NCI-H187 treated with DMSO at 0.1 percent for 48 hours (cell line): ENCODE data around the gene TMEM95.
"Not testable (repeated sequence)": the region's sequence is repeated elsewhere in the genome, so short reads cannot be mapped to it uniquely, and the experiment has no call there.

Experiments
- DNase-seq: peaks from one replicate; lab custom pipeline; 2025; lab: John Stamatoyannopoulos, UW

Gene TMEM95

GRCh38 chr17:7323731-7324437, 31.1 kb upstream of the TMEM95 start:
- DNase-seq, result no peak

GRCh38 chr17:7324438-7324779, 30.5 kb upstream of the TMEM95 start:
- DNase-seq, result no peak

DNA sequence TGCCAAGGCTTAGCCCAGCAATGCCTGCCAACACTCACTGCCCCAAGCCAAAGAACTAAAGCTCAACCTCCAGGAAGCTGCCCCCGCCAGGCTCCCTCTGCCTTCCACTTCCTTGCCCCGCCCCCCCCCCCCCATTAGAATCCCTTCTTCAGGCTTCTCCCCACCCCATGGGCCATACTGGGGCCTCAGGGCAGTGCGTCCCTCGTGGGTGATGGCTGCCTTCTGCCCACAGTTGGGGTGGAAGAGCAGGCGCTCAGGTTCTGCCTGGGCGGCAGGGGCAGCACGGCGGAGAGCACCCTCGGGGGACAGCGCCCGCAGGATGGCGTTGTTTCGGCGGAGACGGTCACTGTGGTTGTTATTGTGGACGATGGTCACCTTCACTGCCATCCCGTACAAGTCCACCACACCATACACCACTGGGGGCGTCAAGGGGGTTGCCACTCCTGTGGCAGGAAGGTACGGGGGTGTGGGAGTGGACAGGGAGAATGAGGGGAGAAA, 29.9 kb upstream of the TMEM95 start:
- no peak for DNase-seq

DNA sequence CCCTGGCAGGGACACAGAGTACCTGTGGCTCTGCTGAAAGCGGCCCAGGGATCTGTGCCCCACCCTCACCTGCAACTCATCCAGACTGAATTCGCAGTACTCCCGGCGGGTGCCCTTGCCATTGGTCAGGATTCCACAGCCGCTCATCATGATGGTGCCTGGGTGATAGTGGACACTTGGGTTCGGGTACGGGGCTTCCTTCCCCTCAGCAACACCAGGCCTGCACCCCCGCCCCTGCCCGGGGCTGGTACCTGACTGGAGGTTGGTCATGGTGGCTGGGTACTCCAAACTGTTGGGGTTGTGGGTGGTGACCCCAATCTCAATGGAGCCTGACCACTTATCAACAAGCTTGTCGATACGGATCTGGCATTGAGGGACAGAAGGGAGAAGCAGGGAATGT, 28.8 kb upstream of the TMEM95 start:
- DNase-seq, result no peak

GRCh38 chr17:7327056-7327455, 27.9 kb upstream of the TMEM95 start:
- no peak for DNase-seq

GRCh38 chr17:7327501-7327900, 27.5 kb upstream of the TMEM95 start:
- no peak for DNase-seq

DNA sequence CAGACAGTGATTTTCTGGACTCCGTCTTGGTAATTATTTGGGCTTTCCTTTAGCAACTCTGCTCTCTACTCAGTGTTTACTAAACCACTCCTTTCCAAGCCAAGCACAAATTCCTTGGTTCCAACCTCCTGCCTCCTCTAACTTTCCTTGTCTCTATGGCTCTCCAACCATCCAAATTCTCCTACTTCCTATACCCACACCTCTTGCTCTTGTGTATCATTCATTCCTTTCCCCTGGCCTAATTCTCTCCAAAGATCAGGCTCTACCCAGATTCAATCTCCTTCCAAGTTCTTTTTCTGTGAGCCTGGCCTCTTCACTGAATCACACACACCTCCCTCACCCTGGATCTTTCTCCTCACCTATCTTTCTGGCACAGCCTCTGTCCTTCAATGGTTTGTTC, 26.9 kb upstream of the TMEM95 start:
- no peak for DNase-seq

GRCh38 chr17:7328840-7329373, 26.0 kb upstream of the TMEM95 start, which contains the start of gene NEURL4:
NEURL4 (minus strand) TSS chr17:7329335; CDS start chr17:7329312, 23 bp downstream.
- DNase-seq, result no peak

DNA sequence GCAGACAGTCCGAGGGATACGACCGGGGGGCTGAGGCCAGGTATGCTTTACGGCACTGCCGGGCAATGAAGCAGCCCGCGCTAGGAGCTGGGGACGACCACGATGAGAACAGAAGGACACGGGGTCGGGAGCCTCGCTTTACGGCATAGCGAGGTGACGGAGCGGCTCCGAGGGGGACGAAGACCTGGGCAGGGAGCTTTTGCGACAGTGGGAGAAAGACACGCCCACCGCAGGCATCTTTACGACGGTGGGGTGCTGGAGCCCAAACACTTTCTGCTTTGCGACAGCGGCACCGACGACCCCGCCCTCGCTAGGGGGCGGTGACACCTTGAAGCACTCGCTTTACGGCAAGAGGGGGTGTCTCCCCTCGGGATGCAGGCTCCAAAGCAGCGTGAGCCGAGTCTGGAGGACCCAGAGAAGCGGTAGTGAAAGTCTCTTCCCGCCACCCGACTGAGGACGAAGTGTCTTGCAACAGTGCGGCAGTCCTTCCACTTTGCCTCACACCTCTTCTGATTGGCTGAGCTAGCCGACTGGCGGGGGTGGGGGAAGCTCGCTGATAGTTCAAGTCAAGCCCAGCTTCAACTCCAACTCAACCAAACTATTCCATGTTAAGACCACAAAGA, 25.5 kb upstream of the TMEM95 start:
- DNase-seq, result peak; percentile 74

GRCh38 chr17:7329997-7330637, 24.8 kb upstream of the TMEM95 start:
- DNase-seq, result no peak

GRCh38 chr17:7330638-7331015, 24.3 kb upstream of the TMEM95 start:
- no peak for DNase-seq

GRCh38 chr17:7332111-7332510, 22.8 kb upstream of the TMEM95 start:
- DNase-seq, result no peak

DNA sequence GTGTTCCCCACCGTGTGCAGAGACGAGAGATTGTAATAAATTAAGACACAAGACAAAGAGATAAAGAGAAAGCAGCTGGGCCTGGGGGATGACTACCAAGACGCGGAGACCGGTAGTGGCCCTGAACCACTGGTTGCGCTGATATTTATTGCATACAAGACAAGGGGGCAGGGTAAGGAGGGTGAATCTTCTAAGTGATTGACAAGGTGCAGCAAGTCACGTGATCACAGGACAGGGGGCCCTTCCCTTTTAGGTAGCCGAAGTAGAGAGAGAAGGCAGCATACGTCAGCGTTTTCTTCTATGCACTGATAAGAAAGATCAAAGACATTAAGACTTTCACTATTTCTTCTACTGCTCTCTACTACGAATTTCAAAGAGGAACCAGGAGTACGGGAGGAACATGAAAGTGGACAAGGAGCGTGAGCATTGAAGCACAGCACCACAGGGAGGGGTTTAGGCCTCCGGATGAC, 22.3 kb upstream of the TMEM95 start:
- DNase-seq, result not testable (repeated sequence)

- no peak for DNase-seq
These were observed 19.9 kb upstream of the TMEM95 start for GRCh38 chr17:7334938-7335538.

DNA sequence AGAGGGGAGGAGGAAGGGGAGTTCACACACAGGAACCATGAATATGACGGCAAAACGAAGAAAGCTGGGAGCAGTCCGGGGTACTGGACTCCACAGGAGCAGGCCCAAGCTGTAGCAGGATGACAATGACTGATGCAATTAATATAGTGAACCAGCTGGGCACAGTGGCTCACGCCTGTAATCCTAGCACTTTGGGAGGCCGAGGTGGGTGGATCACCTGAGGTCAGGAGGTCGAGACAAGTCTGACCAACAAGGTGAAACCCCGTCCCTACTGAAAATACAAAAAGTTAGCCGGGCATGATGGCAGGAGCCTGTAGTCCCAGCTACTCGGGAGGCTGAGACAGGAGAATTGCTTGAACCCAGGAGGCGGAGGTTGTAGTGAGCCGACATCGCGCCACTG, 19.2 kb upstream of the TMEM95 start:
- DNase-seq, result not testable (repeated sequence)

- DNase-seq, result no peak
These were observed 18.4 kb upstream of the TMEM95 start, which contains the start of gene ACAP1 for GRCh38 chr17:7336240-7337175. ACAP1 (plus strand) TSS chr17:7336529; CDS start chr17:7336735, 206 bp downstream.

DNA sequence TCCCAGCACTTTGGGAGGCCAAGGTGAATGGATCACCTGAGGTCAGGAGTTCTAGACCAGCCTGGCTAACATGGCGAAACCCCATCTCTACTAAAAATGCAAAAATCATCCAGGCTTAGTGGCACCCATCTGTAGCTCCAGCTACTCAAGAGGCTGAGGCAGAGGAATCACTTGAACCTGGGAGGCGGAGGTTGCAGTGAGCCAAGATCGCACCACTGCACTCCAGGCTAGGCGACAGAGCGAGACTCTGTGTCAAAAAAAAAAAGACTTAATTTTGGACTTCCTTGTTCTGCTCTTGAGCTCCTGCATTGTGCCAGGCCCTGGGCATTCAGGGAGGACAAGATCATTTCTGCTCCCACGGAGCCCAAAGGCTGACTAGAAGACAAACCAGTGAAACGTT, 17.4 kb upstream of the TMEM95 start:
- not testable (repeated sequence) for DNase-seq

DNA sequence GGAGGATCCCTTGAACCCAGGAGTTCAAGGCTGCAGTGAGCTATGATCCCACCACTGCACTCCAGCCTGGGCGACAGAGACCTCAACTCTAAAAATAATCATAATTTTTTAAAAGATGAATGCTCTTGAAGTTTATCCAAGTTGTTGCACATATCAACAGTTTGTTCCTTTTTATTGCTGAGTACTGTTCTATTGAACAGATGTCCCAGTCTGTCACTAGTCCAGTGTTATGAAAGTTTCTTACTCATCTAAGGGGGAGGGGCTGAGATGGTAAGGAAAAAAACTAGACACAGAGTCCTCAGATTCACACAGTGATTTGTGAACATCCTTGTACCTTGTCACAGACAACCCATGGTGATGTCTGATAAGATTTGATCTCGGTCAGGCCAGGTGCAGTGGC, 14.8 kb upstream of the TMEM95 start:
- DNase-seq, result no peak

DNA sequence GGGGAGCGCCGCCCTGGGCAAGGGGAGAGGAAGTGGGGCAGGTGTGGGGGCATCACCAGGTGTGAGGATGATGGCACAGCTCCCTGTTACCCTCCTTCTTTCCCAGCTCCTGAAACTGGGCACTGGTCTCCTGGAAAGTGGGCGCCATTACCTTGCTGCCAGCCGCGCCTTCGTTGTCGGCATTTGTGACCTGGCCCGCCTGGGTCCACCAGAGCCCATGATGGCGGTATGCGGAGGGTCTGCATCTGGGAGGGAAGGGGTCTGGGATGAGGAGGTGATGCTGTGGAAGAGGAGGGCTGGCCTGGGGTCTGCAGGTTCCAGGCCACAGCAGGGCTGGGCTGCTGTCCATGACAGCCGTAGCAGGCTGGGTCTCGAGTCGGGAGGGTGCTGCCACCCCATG, 13.1 kb upstream of the TMEM95 start:
- DNase-seq, result no peak

GRCh38 chr17:7343250-7343649, 11.7 kb upstream of the TMEM95 start:
- no peak for DNase-seq
